Muscle layer of colon (tissue), 2 donors: ENCODE measurements around the gene FAM78B.

ENCODE experiments used
- H3K27ac ChIP-seq: one replicate; pipeline ENCODE4 v1.7.0; 2013; ENCODE audit warnings: low read depth, mild to moderate bottlenecking, low read length, moderate library complexity
- H3K27me3 ChIP-seq, 2 donors: one replicate each; pipeline ENCODE4 v1.7.0; 2013; ENCODE audit warnings: low read length in 2 of 2, mild to moderate bottlenecking in 2 of 2; ENCODE audit not compliant: insufficient read depth in 2 of 2, control insufficient read depth in 1 of 2
- H3K36me3 ChIP-seq: one replicate; pipeline ENCODE4 v1.7.0; 2013; ENCODE audit warnings: mild to moderate bottlenecking, low read length; ENCODE audit not compliant: insufficient read depth
- H3K4me1 ChIP-seq: one replicate; pipeline ENCODE4 v1.7.0; 2013; ENCODE audit warnings: mild to moderate bottlenecking, low read length; ENCODE audit not compliant: insufficient read depth
- H3K4me3 ChIP-seq, 2 donors: one replicate each; pipeline ENCODE4 v1.7.0; 2013; ENCODE audit warnings: low read length in 2 of 2, low read depth in 1 of 2, mild to moderate bottlenecking in 1 of 2, moderate library complexity in 1 of 2
- H3K9ac ChIP-seq: one replicate; pipeline ENCODE4 v1.7.0; 2013; ENCODE audit warnings: low read length
- H3K9me3 ChIP-seq: one replicate; pipeline ENCODE4 v1.7.0; 2013; ENCODE audit warnings: mild to moderate bottlenecking, low read length
- donor health status: abdominal sarcoma.
- donor health status: Adenocarcinoma of cecum.

The FAM78B gene

DNA sequence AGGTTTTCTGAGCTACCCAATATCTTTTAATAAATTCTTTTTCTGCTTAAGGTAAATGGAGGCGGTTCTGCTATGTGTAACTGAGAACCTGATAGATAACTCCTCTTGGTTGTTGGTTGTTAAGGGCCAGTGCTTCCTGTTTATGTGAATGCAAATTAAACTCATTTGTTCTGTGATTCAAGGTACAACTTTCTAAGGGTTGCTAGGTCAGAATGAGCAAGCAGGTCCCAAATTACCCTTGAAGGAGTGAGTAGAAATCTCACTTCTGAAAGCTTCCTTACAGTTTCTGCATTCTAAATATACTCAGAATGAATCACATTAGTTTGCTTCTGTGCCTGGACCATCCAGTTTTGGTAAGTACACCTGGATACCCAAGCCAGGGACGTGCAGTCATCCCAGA is 15.5 kb upstream of the FAM78B start:
- Histone ChIP-seq H3K9me3 (no peaks in the 10 kb centered on the region), H3K27me3 (no peaks in the 10 kb centered on the region), H3K36me3 (no peaks in the 10 kb centered on the region), H3K27ac (no peak overlapping the region), H3K4me3 (no peak overlapping the region), H3K9ac (no peak overlapping the region), H3K4me1 (no peaks in the 10 kb centered on the region)

DNA sequence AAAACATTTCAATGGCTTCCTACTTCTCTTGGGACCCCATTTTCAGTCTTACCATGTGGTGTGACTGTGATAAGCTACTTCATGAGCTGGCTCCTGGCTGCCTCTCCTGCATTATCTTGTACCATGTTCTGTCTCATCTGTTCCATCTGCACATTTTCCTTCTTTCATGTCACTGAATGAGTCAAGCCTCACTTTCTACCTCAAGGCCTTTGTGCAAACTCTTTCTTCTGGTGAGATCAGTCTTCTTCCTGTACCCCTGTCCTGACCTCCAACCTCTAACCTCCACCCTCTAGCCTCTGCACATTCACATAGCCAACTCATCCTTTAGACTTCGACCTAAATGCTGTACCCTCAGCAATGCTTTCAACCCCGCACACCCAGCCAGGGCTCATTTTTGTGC is 9.6 kb upstream of the FAM78B start:
- H3K9me3 ChIP-seq = no peaks in the 10 kb centered on the region
- H3K9ac ChIP-seq = no peak overlapping the region
- no peaks in the 10 kb centered on the region for H3K36me3 ChIP-seq
- no peaks in the 10 kb centered on the region for H3K4me1 ChIP-seq
- no peaks in the 10 kb centered on the region for H3K27me3 ChIP-seq
- no peak overlapping the region for H3K4me3 ChIP-seq
- no peak overlapping the region for H3K27ac ChIP-seq

DNA sequence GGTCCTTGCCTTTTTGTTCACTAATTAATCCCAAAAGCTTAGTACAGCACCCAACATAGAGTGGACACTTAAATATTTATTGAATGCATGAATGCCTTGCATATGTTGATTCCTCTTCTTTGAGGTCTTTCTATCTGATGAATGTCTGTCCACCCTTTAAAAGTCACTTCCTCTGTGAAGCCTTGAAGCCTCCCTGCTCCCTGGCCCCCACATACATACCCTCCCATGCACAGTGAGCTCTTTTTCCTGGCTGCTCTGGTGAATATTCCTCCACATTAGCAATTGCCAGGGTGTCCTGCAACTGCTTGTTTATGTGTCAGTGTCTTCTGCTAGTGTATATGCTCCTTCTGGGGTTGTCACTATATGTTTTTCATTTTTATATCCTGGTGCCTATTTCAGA is 8.2 kb upstream of the FAM78B start:
- Histone ChIP-seq H3K9ac (no peak overlapping the region), H3K27me3 (no peaks in the 10 kb centered on the region), H3K9me3 (no peaks in the 10 kb centered on the region), H3K4me3 (no peak overlapping the region), H3K36me3 (no peaks in the 10 kb centered on the region), H3K4me1 (no peaks in the 10 kb centered on the region), H3K27ac (no peak overlapping the region)

DNA sequence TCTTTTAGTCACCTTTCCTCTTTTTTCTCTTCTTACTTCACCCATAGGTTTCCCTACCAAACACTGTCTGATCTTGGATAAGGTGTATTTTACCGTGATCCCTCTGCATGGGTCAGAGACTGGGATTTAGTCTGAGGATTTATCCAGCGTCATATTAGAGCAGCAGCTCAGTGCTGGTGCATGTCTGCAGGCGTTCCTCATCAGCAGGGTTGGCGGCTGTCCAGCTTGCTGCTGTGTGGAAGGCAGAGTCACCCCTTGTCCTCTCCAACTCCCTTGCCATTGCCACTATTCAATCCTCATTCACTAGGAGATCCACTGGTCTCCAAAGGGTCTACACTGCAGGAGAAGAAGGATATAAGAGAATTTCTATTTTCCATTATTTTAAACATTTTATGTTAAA is 7.3 kb upstream of the FAM78B start:
- H3K27me3 ChIP-seq = no peaks in the 10 kb centered on the region
- no peak overlapping the region for H3K9ac ChIP-seq
- no peak overlapping the region for H3K27ac ChIP-seq
- H3K36me3 ChIP-seq = no peaks in the 10 kb centered on the region
- H3K4me1 ChIP-seq = no peaks in the 10 kb centered on the region
- H3K9me3 ChIP-seq = no peaks in the 10 kb centered on the region
- no peak overlapping the region for H3K4me3 ChIP-seq

DNA sequence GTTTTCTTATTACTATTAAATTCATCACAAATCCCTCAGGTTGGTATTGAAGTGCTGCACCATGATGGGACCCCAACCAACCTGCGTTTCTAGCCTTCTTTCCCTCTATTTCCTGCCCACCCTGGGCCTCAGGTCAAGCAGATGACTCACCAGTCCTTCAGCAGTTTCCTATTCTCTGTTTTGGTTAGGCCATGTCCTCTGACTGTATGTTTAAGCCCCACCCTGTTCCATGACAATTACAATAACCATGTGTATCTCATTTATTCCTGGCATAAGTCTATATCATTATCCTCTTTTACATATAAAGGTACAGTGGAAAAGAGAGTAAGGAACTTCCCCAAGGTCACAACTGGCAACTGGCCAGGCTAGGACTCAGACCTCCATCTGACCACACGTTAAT is 5.3 kb upstream of the FAM78B start:
- H3K4me1 ChIP-seq = peaks cover 10% of the 10 kb centered on the region
- no peak overlapping the region for H3K27ac ChIP-seq
- no peak overlapping the region for H3K9ac ChIP-seq
- H3K36me3 ChIP-seq = no peaks in the 10 kb centered on the region
- H3K4me3 ChIP-seq = no peak overlapping the region
- no peaks in the 10 kb centered on the region for H3K27me3 ChIP-seq
- H3K9me3 ChIP-seq = no peaks in the 10 kb centered on the region

DNA sequence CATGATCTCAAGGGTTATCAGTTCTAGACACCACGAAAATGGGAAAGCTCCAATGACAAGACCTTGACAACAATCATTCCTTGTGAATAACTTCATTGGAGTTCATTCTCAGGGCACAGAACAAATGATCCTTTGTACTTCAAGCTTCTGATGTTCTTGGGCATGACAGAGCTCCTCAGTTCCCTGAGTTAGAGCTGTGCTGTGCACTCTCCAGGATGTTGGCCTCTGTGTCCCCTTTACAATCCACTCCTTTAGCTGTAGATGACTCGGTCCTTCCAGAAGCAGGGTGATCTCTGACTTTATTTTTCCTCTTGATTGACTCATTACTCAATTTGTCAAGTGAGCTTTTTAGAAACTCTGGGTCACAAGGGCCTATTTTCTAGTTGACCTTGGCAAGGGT is 3.9 kb upstream of the FAM78B start:
- Histone ChIP-seq H3K4me1 (peaks cover 10% of the 10 kb centered on the region), H3K9ac (no peak overlapping the region), H3K27ac (no peak overlapping the region), H3K4me3 (no peak overlapping the region), H3K36me3 (no peaks in the 10 kb centered on the region), H3K27me3 (no peaks in the 10 kb centered on the region), H3K9me3 (no peaks in the 10 kb centered on the region)

DNA sequence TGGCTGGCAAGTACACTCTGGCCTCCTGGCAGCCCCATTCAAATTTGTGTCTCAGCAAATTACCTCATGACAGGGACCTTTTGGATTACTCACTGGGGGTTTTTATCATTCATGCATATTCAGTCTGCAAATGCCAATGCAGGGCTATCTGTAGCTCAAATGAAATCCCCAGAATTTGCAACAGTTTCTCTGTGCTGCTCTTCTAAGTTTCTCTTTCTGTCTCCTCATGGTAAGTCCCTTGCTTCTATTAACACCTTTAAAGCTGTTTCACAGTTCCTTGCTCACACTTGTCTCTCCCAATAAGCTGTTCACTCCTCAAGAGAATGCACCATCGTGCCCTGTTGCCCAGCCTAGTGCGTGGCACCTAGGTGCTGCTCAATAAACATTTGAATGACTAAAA is 3.3 kb upstream of the FAM78B start:
- Histone ChIP-seq H3K4me1 (peaks cover 10% of the 10 kb centered on the region), H3K9ac (no peak overlapping the region), H3K27me3 (no peaks in the 10 kb centered on the region), H3K4me3 (no peak overlapping the region), H3K27ac (no peak overlapping the region), H3K36me3 (no peaks in the 10 kb centered on the region), H3K9me3 (no peaks in the 10 kb centered on the region)

DNA sequence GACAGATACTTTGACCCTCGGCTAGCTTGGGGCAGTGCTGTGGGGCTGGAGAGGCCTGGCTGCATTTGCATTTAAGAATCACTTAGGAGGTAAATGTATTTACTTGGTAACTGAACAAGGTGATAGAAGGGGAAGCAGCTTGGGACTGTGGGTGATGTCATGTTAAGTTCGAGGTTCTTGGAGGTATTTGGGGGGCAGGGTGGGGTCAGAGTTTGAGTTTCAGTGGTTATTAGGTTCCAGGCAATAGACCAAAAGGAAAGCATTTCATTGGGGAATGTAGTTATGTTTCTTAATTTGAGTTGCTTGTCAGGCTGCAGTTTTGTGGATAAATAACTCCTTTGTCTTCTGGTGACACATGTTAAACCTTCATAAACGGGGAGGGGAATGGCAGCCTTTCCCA is 2.4 kb upstream of the FAM78B start:
- Histone ChIP-seq H3K9me3 (no peaks in the 10 kb centered on the region), H3K36me3 (no peaks in the 10 kb centered on the region), H3K27me3 (no peaks in the 10 kb centered on the region), H3K4me3 (no peak overlapping the region), H3K4me1 (peaks cover 10% of the 10 kb centered on the region), H3K27ac (no peak overlapping the region), H3K9ac (no peak overlapping the region)

DNA sequence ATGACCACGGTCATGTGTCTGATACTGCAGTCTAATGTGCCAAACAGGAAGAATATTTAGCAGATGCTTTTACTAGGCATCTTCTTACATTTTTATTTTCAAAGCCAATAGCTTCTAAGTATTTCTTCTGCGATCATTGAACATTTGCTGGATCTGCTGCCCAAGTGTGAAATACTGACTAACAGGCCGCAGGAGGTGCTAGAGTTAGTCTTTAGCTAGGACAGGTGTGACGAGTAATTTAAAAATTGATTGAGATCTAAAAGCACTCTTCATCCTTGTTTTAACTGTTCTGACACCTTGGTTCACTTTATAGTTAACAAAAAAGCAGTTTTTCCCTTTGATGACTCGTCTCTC is 748 bp upstream of the FAM78B start:
- Histone ChIP-seq H3K27ac (no peak overlapping the region), H3K4me3 (peak overlapping the region; percentile 50 to 72), H3K9ac (peak overlapping the region; percentile 57), H3K36me3 (no peaks in the 10 kb centered on the region), H3K9me3 (no peaks in the 10 kb centered on the region), H3K4me1 (peaks cover 10% of the 10 kb centered on the region), H3K27me3 (no peaks in the 10 kb centered on the region)

DNA sequence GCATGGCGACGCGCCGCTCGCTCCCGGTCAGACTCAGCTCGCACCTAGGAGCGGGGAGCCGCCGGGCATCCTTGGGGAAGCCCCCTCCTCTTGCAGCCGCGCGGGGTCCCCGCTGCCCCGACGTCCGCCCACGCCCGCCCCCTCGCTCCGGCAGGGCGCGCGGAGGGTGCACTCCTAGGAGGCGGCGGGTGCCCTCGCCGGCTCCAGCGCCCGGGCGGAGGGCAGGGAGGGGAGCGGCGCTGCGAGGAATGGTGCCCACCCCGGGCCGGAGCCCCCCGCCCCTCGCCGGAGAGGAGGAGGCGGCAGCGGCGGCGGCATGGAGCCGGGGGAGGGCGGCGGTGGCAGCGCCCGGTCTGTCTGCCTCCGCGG is 488 bp downstream of the FAM78B start:
- Histone ChIP-seq H3K36me3 (no peaks in the 10 kb centered on the region), H3K4me1 (peaks cover 10% of the 10 kb centered on the region), H3K27me3 (no peaks in the 10 kb centered on the region), H3K9ac (no peak overlapping the region), H3K4me3 (peak overlapping the region in 1 of 2 donors; percentile 50), H3K9me3 (no peaks in the 10 kb centered on the region), H3K27ac (no peak overlapping the region)

DNA sequence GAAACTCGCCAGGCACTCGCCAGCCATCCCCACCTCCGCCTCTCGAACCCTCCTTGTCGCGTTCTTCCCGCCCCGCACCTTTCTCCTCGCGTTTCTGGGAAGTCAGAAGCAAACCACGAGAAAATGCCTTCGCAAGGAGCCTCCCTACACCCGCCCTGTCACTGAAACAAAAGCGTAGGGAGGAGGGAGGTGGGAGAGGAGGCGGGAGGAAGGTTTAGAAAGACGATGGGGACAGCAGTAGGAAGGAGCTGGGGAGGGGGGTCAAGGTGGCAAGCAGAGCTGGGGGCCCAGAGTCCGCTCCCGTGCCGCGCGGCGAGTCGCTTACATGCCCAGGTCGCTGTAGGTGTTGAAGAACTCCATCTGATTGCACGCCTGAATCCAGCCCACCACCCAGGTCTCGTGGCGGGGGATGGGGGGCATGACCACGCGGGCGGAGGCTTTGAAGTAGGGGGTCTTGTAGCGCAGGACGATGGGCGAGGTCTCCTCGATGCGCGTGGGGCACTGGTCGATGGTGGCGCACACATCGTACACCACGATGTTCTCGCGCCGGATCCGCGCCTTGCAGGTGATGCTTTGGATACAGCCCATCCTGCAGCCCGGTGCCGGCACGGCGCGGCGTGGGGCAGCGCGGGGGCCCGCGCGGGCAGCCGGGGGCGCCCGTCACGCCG is 1.0 kb downstream of the FAM78B start:
- H3K4me1 ChIP-seq = peaks cover 10% of the 10 kb centered on the region
- peak overlapping the region; percentile 55 to 68 for H3K4me3 ChIP-seq
- no peaks in the 10 kb centered on the region for H3K27me3 ChIP-seq
- H3K27ac ChIP-seq = no peak overlapping the region
- no peaks in the 10 kb centered on the region for H3K9me3 ChIP-seq
- no peak overlapping the region for H3K9ac ChIP-seq
- no peaks in the 10 kb centered on the region for H3K36me3 ChIP-seq

DNA sequence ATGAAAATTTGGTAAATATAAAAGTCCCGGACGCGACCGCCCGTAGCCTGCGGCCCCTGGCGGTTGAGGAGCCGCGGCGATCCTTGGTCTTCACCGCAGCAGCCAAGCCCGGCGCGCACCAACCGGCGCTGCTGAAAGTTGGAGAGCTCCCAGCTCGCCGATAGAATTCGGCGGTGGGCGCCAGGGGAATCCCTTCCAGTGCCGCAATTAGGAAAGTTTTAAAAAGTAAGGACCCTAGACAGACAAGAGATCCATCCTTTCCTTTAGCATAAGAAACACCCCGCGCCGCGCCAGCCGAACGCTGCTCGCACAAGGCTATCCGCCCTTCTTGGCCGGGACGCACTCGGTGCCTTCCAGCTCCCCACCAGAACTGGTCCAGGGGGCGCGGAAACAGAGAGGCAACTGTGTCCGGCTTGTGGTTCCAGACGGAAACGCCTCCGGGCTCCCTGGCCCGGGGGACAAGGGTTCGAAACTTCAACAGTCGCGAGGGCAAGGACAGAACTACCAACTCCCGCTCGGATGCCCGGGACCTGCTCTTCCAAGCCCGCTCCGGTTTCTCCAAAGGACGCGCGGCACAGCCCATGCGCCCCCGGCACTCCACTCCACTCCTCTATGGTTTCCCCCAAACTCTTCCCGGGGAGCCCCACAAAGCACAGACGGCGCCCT is 1.7 kb downstream of the FAM78B start:
- Histone ChIP-seq H3K4me1 (peaks cover 10% of the 10 kb centered on the region), H3K4me3 (peak overlapping the region; percentile 55 to 68), H3K27me3 (no peaks in the 10 kb centered on the region), H3K9ac (no peak overlapping the region), H3K36me3 (no peaks in the 10 kb centered on the region), H3K9me3 (no peaks in the 10 kb centered on the region), H3K27ac (no peak overlapping the region)
